Adrenal gland (tissue), 5 donors: ENCODE results near the gene WFIKKN2.

Experiments used
- CTCF ChIP-seq, 6 experiments: fragments of 450-650 bp in 4 of 6; fragments of 200-600 bp in 2 of 6; sonication (generic) in 1 of 6; IDR thresholded peaks; 1 replicate in 5 of 6; 2 replicates in 1 of 6; pipeline versions ENCODE4 v1.5.1 to v1.8.0; 2016 to 2021; ENCODE audit warnings: antibody characterized with exemption in 6 of 6, mild to moderate bottlenecking in 2 of 6, moderate library complexity in 1 of 6
- POLR2A ChIP-seq, 2 donors: fragments of 450-650 bp; IDR thresholded peaks; one replicate each; pipeline ENCODE4 v1.6.1; 2017; ENCODE audit warnings: antibody characterized with exemption in 2 of 2, mild to moderate bottlenecking in 2 of 2, moderate library complexity in 1 of 2
- donor health status: DM: no; HTN: no; CAD: no.

DNA sequence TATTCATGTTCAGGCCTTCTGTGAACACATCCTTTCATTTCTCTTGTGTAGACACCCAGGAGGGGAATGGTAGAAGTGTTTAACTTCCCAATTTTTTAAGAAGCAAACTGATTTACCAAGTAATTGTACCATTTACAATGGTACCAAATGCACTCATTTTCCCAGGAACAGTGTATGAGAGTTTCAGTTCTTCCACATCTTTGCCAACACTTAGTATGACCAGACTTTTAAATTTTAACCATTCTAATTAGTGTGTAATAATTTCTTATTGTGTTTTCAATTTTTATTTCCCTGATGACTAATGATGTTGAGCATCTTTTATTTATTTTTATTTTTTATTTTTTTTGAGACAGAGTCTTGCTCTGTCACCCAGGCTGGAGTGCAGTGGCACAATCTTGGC lies 10.2 kb upstream of the WFIKKN2 start:
- TF ChIP-seq POLR2A (IDR thresholded peaks at IDR 0.05) (no peak), CTCF (IDR thresholded peaks at IDR 0.05) (no peak)
